ENCODE data around the gene LILRA5.
A peak's percentile ranks its signal among the peaks of the same experiment; 100 is the strongest.
"Not testable (repeated sequence)": the region's sequence is repeated elsewhere in the genome, so short reads cannot be mapped to it uniquely, and the experiment has no call there.

Gene LILRA5

DNA sequence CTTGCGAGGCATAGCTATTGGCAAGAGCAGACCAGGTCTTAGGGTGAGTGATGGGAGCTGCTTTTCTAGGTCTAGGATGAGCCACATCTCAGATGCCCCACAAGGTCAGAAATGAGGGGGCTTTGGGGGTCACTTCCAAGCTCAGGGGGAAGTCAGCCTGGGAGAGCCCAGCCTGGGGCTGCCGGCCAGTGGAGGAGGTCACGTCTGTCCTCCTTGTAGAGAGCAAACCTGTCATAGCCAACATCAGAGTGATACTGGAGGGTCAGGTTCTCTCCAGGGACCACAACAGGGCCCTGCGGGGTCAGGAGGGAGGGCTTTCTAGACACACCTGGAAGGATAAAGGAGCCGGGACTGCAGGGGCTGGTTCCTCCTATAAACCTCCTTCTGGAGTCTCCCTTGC is 2.4 kb downstream of the LILRA5 start:
- DNase-seq (ENCODE audit: low read depth in 1 of 2, low spot score in 1 of 2), result no peak
- in situ Hi-C loops (cut with HindIII; ENCODE audit: low pct_unique_long_range_greater_than_20kb, low sequenced_read_pairs), result no loop called here
- TF ChIP-seq JUND (IDR thresholded peaks at IDR 0.05; ENCODE audit: low read depth), result no peak

DNA sequence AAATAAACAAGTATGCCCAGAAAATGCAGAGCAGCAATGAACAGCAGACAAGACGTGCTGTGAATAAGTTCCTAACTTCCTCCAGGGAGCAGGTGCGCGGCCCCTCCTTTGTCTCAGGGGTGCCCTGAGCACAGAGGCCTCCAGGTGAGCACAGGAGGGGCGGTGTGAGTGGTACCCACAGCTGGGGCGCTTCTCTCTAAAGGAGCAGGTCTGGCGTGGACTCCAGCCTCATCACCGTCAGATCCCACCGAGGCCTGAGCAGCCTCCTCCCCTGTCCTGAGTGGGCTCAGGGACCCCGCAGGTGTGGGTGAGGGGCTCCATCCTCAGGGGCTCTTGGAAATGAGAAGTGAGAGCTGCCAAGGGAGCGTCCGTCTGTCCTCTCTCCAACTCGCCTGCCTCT is 3.2 kb downstream of the LILRA5 start:
- no peak for TF ChIP-seq JUND (IDR thresholded peaks at IDR 0.05; ENCODE audit: low read depth)
- DNase-seq (ENCODE audit: low read depth in 1 of 2, low spot score in 1 of 2), result no peak
- in situ Hi-C loops (cut with HindIII; ENCODE audit: low pct_unique_long_range_greater_than_20kb, low sequenced_read_pairs), result no loop called here

DNA sequence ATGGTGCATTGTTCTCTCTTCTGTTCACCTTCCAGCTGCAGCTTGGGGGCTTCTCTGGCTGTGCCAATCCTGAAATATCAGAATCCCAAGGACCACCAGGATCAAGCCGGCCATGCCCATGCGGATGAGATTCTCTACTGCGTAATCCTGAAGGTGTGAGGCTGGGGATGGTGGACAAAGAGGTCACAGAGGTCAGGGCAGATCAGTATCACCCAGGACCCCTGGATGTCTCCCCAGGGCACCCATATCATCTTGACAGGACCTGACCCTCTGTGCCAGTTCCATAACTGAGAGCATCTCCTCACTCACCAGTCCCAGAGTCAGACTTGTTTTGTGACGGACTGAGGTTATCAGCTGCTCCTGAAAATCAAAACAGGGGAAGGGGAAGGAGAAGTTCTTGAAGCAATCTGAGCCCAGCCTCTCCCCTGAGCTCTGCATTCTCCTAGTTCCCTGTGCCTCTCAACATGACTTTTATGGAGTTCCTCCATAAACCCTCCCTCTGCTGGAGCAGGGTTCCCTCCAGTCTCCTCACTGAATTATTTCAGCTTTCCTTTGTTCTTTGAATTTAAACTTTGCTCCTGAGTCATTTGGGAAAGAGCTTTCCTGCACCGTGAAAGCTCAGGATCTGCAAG is 5.5 kb downstream of the LILRA5 start:
- TF ChIP-seq JUND (IDR thresholded peaks at IDR 0.05; ENCODE audit: low read depth), result no peak
- in situ Hi-C loops (cut with HindIII; ENCODE audit: low pct_unique_long_range_greater_than_20kb, low sequenced_read_pairs), result no loop called here
- no peak for DNase-seq (ENCODE audit: low read depth in 1 of 2, low spot score in 1 of 2)

DNA sequence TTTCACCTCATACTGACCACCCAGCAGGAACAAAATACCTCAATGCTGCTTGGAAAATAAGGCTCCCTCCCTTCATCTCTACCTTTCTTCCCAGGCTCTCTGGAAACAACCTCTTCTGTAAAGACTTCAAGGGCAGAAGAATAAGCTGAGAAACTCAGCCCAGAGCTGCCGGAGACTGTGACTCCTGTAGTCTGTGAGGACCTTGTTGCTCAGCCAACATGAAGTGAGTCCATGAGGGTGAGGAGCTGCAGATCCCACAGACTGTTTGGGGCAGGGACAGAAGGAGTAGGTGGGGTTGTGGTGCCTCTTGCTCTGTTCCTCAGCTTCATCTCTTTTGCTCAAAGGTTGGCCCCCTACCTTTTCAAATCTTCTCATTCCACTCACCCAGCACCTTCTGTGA is 7.8 kb downstream of the LILRA5 start:
- DNase-seq (ENCODE audit: low read depth in 1 of 2, low spot score in 1 of 2), result no peak
- no peak for TF ChIP-seq JUND (IDR thresholded peaks at IDR 0.05; ENCODE audit: low read depth)
- in situ Hi-C loops (cut with HindIII; ENCODE audit: low pct_unique_long_range_greater_than_20kb, low sequenced_read_pairs), result no loop called here

GRCh38 chr19:54302257-54302656 is 10.7 kb downstream of the LILRA5 start:
- in situ Hi-C loops (cut with HindIII; ENCODE audit: low pct_unique_long_range_greater_than_20kb, low sequenced_read_pairs), result no loop called here

DNA sequence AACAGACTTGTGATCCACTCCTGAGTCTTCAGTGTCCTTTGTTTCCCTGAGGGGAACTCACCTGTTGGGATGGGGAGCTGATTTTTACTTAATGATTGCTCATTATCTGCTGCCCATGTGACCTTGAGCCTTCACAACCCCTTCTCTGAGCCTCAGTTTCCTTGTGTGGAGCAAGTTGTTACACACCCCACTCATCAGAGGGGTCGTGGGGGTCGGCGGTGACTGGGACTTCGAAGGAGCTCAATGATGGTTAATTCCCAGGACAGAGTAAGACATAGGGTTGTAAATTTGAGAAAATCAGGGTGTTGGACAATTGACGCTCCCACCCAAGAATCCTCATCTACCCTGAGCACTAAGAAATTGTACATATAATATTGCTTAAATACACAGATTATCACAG is 13.5 kb downstream of the LILRA5 start:
- no peak for DNase-seq (ENCODE audit: low read depth in 1 of 2, low spot score in 1 of 2)
- in situ Hi-C loops (cut with HindIII; ENCODE audit: low pct_unique_long_range_greater_than_20kb, low sequenced_read_pairs), result no loop called here
- no peak for TF ChIP-seq JUND (IDR thresholded peaks at IDR 0.05; ENCODE audit: low read depth)

More at GRCh38 chr19:54302257-54302656, 10.7 kb downstream of the LILRA5 start:
- no peak for DNase-seq (ENCODE audit: low read depth in 1 of 2, low spot score in 1 of 2)
- no peak for TF ChIP-seq JUND (IDR thresholded peaks at IDR 0.05; ENCODE audit: low read depth)

DNA sequence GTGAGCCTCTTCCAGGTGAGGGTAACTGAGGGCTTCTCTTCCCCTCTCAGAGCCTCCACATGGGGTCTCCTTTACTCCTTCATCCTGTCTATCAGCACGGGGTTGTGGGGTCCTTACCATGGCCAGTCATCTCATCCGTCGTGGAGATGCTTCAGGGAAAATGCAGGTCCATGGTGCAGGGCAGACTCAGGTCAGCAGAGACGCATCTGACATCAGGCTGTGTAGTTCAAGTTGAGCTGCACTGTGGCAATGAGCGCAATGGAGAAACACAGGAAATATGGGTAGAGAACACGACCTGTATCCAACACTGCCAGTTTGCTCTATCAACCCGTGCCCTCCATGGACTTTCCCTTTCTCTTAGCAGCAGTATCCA is 13.9 kb downstream of the LILRA5 start:
- DNase-seq (ENCODE audit: low read depth in 1 of 2, low spot score in 1 of 2), result no peak
- in situ Hi-C loops (cut with HindIII; ENCODE audit: low pct_unique_long_range_greater_than_20kb, low sequenced_read_pairs), result no loop called here
- no peak for TF ChIP-seq JUND (IDR thresholded peaks at IDR 0.05; ENCODE audit: low read depth)

GRCh38 chr19:54298357-54299125 is 14.4 kb downstream of the LILRA5 start:
- in situ Hi-C loops (cut with HindIII; ENCODE audit: low pct_unique_long_range_greater_than_20kb, low sequenced_read_pairs), result no loop called here
- no peak for TF ChIP-seq JUND (IDR thresholded peaks at IDR 0.05; ENCODE audit: low read depth)
- no peak for DNase-seq (ENCODE audit: low read depth in 1 of 2, low spot score in 1 of 2)

DNA sequence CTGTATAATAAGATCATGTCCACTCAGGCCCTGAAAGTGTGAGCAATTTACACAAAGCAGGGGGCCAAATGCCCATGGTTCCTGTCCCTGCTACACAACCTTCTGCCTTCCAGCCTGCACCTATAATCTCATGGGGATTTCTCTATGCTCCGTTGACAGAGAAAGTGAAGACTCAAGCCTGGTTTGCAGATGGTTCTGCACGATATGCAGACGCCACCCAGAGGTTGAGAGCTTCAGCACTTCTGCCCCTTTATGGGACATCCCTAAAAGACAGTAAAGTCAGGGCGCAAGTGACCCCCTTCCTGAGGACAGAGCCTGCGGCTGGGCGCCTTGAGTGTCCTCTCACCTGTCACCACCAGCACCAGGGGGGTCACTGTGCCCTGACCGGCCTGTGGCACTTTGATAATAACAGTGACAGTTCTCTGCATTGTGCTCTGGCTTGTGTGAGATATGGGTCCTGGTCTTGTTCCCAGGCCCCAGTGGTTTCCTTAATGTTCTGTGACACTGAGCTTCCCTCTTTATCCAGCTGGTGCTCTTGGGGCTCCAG is 15.1 kb downstream of the LILRA5 start:
- TF ChIP-seq JUND (IDR thresholded peaks at IDR 0.05; ENCODE audit: low read depth), result no peak
- DNase-seq (ENCODE audit: low read depth in 1 of 2, low spot score in 1 of 2), result peak in 1 of 2 experiments; percentile 40
- in situ Hi-C loops (cut with HindIII; ENCODE audit: low pct_unique_long_range_greater_than_20kb, low sequenced_read_pairs), result no loop called here

- DNase-seq (ENCODE audit: low read depth in 1 of 2, low spot score in 1 of 2), result no peak
- in situ Hi-C loops (cut with HindIII; ENCODE audit: low pct_unique_long_range_greater_than_20kb, low sequenced_read_pairs), result no loop called here
- TF ChIP-seq JUND (IDR thresholded peaks at IDR 0.05; ENCODE audit: low read depth), result no peak
Measured at GRCh38 chr19:54294539-54294938, 18.4 kb downstream of the LILRA5 start.

GRCh38 chr19:54289160-54289559 is 23.8 kb downstream of the LILRA5 start:
- in situ Hi-C loops (cut with HindIII; ENCODE audit: low pct_unique_long_range_greater_than_20kb, low sequenced_read_pairs); DNase-seq (ENCODE audit: low read depth in 1 of 2, low spot score in 1 of 2): not testable (repeated sequence)

- no peak for TF ChIP-seq JUND (IDR thresholded peaks at IDR 0.05; ENCODE audit: low read depth)
- DNase-seq (ENCODE audit: low read depth in 1 of 2, low spot score in 1 of 2), result no peak
- in situ Hi-C loops (cut with HindIII; ENCODE audit: low pct_unique_long_range_greater_than_20kb, low sequenced_read_pairs), result no loop called here
Measured at GRCh38 chr19:54287456-54287855, 25.5 kb downstream of the LILRA5 start.

- in situ Hi-C loops (cut with HindIII; ENCODE audit: low pct_unique_long_range_greater_than_20kb, low sequenced_read_pairs); DNase-seq (ENCODE audit: low read depth in 1 of 2, low spot score in 1 of 2): not testable (repeated sequence)
Measured at GRCh38 chr19:54286283-54286682, 26.7 kb downstream of the LILRA5 start.

DNA sequence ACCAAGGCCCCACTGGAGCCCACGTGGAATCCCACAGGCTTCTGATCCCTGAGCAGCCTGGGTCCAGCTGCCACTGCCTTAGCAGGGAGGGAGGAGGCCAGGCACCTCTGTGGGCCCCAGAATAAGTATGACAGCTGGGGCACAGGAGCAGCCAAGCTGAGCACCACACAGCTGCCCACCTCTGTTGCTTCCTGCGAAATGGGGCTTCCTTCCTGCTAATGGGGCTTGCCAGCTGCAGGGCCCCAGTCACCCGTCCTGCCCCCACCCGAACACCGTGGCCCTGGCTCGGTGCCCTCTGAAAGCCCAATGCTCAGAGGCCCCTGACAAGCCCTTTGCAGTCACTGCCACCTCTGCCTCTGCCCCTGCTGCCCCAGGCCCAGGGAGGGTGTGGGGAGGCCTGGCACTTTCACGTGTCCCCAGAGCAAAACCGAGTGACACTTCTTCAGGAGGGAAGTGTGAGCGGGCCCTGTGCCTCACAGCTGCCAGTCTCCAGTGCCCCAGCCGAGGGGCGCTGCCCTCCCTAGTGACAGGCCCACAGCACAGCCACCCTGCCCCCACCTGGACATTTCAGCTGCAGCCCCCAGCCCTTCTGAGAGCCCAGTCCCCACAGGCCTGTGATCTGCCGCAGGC is 27.4 kb downstream of the LILRA5 start:
- DNase-seq (ENCODE audit: low read depth in 1 of 2, low spot score in 1 of 2); in situ Hi-C loops (cut with HindIII; ENCODE audit: low pct_unique_long_range_greater_than_20kb, low sequenced_read_pairs): not testable (repeated sequence)

Data from T47D (cell line).